Femur (tissue), 1 donor: ENCODE data around the gene GGTLC3.
"Not testable (repeated sequence)": the region's sequence is repeated elsewhere in the genome, so short reads cannot be mapped to it uniquely, and the experiment has no call there.

ENCODE experiments used
- DNase-seq: peaks from one replicate; pipeline ENCODE4 v3.0.0-alpha.2; 2017

The GGTLC3 gene

DNA sequence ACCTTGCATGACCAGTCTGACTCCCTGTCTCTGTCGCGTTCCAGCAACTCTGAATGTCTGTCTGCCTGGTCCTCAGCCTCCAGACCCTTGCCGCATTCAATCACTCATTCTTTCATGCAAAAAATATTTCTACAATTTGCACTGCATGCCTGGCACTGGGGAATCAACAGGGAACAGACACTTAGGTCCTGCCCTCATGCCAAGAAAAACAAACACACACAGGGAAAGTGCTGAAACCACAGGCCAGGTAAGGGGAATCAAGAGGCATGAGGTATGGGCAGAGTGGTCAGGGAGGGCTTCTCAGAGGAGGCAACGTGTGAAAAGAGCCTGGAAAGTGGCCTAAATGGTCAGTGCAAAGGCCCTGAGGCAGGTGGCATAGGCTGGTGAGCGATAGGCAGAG is at the start of gene GGTLC3:
Gene GGTLC3, minus strand, starts transcription at position 101 of the 400 bp plus-strand sequence. CDS start 264 bp downstream, outside the sequence.
- DNase-seq: not testable (repeated sequence)

DNA sequence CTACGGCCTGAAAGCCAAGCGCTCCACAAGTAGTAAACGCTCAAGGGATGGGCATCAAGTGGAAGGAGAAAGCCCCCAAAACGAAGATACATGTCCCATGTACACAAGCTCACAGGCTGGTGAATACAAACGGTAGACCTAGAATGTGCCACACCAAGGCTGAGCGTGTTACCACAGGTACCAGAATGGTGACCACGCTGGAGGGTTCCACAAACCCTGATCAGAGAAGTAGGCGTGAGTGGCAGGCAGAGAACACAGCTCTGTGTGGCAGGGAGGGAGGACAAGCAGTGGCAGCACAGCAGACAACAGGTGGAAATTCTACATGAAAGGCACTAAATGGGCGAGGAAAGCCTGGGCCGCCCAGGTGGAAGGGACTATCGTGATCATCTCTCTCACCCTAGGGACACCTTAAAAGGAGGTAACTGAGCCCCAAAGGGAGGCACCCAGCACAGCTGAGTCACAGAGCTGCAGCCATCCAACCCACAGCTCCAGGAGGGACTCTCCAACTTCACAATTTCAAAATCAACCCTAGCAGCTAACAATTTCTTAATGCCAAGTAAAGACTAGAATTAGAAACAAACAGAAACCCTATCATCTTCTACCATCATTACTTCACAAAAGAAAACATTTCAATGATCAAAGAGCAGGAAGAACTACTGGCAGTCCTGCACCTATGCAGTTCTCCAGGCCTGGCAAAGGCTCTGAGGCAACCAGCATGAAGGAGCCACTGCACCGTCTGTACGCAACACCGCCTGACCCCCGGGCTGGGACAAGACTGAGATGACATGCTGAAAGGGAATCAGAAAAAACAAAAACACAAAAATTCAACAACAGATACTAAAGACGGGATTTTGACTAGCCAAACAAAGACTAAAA is 42.4 kb upstream of the GGTLC3 start:
- DNase-seq: not testable (repeated sequence)

DNA sequence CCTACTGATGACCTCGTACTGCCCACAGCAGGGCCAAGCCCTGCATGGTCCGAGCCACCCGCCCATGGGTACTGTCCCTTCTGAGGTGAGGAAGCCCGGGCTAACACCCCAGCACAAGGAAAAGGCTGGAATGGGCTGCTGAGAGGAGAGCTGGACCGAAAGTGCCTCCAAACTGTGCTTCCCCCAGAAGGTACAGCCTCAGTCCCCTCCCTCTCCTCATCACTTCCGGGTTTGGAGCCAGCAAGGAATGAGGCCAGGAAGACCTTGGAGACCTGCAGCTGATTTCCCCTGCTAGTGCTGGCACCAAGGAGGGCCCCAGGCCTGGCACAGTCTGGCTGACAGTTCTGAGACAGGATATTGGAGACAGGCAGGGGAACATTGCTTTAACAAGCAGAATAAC is 41.0 kb upstream of the GGTLC3 start:
- not testable (repeated sequence) for DNase-seq

DNA sequence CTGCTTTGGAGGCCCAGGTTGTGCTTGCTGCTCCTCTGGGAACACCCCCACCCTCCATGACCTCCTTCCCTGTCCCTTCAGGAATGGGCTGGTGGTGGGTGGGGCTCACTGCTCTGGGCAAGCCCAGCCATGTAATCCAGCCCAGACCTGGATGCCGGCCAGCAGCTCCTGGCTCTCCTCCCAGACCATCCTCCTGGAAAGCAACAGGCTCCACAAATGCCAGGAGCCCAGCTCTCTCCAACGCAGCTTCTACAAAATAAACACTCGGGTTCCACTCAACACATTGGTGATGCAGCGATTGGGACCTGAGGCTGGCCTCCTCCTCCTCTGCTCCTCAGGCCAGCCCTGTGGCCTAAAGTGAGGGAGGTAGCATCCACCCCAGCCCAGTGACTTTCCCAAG is 40.6 kb upstream of the GGTLC3 start:
- not testable (repeated sequence) for DNase-seq

DNA sequence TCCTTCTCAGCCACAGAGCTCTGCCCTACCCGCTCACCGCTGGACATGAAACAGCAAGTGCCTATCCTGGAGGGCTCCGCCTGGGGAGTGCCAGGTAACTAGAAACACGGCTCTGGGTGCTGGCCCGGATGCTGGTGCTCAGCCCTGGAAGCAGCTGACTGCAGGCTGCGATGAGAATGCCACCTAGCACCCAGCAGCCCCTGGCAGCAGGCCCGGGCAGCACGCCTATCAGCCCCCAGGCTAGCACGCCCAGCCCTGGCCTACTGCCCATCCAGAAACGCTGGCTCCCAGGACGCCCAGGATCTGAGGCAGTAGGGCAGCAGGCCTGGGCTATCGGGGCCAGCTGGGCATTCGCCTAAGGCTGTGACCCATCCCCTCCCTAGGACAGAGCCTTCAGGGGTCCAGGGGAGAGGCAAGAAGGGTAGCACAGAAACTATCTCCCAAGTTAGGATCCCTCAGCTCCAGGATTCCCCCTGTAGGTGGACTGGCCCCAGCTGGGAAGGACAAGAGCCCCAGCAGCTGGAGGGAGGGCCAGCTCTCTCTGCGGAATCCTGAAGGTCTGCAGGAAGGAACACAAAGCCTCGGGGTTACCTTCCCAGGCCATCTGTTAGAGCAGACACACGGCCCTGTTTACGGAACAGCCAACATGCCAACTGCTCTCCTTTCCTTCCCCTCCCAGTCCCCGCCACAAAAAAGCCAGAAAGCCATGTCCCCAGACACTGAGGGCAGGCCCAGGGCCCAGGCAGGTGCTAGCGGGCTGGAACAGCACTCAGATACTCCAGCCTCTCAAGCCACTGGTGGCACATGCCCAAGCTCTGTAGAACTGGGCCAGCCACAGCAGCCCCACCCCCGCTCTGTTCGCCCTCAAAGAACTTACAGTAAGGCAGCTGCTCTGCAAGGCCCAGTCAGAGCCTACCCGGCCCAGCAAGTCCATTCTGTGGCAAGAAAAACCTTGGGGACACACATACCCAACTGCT is 36.6 kb upstream of the GGTLC3 start:
- not testable (repeated sequence) for DNase-seq

DNA sequence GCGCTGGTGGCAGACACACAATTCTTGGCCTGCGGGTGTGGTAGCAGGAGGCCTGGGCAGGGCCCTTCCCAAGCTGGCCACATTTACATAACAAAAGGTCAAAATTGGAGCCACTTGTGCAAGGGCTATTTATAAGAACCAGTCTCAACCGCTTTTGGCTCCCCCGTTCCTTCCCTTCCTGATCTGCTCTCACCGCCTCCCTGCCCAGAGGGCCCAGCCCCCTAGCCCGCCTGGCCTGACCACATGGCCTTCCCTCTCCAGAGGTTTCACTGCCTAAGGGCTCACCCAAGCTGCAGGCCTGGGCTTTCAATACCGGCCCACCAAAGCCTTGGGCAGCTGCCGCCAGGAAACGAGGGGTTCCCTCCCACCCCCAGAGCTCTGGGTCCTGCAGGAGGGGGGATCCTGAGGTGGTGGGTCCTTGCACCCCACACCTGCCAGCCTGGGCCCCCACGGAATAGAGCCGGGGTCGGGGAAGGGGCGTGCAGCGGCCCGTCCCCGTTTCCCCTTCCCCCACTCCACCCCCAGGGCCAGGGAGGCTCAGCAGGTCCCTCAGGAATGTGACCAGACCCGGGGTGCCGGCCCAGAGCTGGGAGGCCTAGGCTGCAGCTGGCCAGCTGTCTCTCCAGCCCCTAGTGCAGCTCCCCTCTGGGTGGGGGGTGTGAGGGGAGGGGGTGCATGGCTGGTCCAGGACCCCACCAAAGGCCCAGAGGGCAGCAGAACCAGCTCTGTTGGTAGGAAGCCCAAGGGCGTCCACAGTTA is 35.1 kb upstream of the GGTLC3 start:
- not testable (repeated sequence) for DNase-seq

DNA sequence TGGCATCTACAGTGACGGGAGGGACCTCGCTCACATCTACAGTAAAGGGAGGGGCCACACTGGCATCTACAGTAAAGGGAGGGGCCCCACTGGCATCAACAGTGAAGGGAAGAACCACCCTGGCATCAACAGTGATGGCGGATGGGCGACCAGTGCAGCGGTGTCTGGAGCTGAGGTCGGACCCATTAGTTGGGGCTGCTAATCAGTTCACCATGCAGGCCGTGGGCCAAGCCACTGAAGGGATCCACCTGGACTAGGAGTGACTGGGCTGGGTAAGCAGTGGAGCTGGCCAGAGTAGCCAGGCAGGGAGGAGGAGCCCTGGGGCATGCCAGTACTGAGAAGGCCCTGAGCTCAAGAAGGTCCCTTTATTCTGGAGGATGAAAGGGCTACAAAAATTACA is 33.1 kb upstream of the GGTLC3 start:
- DNase-seq: not testable (repeated sequence)

DNA sequence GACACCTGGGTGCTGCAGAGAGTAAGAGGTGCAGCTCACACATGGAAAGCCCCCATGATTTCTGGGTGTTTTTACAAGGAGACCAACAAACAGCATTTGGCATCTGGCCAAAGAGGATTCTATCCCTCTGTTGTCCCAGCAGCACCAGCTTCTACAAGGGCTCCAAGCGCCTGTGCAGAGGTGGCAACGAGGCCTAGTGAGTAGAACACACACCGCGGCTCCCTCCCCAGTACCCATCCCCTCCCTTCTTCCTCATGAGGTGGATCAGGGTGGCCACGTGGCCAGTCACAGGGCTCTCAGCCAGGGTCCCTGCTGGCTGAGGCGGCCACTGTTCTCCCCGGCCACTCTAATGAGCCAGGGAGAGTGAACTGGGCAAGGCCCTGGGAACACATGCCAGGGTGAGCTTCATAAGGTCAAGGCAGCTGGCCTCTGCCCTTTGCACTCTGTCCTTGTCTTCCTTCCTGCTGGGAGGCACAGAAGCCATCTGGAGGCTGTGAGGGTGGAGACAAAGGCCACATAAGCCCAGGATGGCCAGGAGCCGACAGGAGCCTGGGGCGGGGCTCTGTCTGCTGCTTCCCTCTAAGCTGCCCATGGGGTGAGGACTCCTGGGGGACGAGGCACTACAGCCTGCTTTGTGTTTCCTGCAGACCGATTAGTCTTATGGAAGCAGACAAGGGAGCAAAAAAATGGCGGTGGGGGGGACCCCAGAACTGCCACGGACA is 31.7 kb upstream of the GGTLC3 start:
- DNase-seq: not testable (repeated sequence)

DNA sequence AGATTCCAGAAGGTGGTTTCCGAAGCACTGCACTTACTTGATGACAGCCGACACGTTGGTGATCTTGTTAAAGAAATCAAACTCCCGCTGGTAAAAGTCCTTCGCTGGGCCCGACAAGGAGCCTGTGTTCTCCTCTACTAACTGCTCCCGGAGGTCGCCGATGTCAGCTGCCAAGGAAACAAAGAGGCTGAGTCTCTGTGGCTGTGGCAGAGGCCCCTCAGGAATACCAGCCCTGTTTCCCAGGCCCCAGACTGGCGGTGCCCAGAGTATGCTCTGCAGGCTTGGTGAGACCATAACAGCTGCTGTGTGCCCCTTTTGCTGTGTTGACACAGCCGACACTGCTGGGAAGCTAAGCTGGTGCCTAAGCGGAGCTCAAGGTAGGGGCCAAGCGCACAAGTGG is 26.7 kb upstream of the GGTLC3 start:
- not testable (repeated sequence) for DNase-seq

DNA sequence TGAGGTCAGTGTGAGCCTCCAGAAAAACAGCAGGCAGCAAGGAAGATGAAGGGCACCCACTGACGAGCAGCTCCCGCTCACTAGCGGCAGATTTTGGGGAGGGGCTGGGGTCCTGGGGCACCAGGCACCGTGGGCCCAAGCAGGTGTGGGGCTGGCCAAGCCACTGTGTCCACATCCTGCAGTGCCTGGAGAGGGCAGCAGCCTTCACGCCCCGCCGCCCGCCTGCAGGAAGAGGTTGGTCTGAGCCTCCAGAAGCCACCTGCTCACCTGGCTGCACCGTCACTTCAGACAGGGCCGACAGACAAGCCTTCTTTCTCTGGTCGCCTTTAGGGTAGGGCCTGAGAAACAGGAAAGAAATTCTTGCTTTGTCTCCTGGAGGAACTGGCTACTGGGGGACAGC is 25.4 kb upstream of the GGTLC3 start:
- not testable (repeated sequence) for DNase-seq

DNA sequence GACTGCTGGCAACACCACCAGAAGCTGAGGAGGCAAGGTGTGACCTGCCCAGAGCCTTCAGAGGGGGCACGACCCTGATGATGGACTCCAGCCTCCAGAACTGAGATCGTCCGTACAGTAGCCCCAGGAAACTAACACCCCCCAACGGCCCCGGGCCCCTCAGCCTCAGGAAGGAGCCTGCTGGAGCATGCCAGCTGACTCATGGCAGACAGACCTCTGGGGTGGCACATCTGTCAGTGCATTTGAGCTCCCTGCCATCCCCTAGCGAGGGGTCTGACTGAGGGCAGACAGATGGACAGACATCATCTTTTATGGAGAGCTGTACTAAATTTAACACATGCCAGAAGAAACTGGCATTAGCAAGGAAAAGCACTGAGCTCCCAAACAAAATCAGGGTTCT is 22.0 kb upstream of the GGTLC3 start:
- not testable (repeated sequence) for DNase-seq

DNA sequence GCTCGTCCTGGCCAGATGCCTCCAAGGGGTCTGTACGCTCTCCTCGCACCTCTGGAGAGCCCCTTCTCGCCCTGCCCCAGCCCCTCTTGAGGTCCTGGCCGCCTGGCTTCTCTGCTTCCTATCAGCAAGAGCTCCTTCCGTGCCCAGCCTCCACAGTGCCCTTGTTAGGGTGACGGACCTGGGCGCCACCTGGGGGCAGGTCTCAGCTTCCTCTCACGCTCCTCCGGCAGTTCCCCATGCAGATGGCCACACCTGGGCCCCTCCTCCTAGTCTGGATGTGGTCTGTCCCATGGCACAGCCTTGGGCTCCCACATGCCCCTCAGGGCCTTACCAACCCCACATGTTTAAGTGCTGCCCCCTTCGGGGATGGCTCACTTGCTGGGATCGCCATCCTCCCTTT is 16.4 kb upstream of the GGTLC3 start:
- not testable (repeated sequence) for DNase-seq

DNA sequence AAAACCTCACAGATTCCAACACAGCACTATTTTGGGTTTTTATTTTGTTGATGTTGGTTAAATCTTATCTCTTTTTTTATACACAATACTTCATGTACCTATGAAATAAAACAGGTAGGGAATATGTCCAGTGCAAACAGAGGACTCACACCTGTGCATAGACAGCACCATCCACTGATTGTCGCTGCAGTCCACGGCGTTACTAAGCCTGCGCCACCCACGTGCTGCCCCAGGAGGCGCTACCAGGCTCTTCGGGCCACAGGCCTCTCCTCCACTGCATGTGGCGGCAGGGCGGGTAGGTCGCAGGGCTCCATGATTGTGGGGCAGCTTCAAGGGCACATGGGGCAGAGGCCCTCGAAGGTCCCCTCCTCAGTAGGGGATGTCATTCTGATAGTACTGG is 15.7 kb upstream of the GGTLC3 start:
- not testable (repeated sequence) for DNase-seq

DNA sequence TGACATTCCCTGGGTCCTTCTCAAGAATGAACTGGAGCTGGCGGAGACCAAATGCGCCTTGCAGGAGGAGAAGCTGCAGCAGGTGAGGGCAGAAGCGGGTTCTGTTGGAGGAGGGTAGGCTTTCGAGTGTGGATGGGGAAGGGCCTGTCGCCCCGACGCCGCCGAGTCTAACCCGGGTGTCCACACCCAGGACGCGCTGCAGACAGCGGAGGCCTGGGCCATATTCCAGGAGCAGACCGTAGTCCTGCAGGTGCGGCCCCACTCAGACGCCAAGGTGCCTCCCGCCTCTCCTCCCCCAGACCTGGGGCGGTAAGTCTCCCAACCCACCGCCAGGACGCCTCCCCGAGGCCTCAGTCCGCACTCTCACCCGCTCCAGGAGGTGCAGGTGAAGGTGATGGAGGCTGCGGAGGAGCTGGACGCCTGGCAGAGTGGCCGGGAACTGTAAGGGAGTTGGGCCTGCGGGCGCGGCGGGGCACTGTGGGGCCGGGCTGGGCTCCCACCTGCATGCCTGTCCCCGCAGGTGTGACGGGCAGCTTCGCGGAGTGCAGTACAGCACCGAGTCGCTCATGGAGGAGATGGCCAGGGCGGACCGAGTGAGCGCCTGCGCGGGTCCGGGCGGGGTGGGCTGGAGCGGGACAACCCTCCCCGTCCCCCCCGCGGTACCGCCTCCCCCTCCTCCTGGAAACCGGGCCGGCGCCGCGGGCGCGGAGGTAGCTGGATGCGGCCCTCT is 11.6 kb upstream of the GGTLC3 start:
- not testable (repeated sequence) for DNase-seq

DNA sequence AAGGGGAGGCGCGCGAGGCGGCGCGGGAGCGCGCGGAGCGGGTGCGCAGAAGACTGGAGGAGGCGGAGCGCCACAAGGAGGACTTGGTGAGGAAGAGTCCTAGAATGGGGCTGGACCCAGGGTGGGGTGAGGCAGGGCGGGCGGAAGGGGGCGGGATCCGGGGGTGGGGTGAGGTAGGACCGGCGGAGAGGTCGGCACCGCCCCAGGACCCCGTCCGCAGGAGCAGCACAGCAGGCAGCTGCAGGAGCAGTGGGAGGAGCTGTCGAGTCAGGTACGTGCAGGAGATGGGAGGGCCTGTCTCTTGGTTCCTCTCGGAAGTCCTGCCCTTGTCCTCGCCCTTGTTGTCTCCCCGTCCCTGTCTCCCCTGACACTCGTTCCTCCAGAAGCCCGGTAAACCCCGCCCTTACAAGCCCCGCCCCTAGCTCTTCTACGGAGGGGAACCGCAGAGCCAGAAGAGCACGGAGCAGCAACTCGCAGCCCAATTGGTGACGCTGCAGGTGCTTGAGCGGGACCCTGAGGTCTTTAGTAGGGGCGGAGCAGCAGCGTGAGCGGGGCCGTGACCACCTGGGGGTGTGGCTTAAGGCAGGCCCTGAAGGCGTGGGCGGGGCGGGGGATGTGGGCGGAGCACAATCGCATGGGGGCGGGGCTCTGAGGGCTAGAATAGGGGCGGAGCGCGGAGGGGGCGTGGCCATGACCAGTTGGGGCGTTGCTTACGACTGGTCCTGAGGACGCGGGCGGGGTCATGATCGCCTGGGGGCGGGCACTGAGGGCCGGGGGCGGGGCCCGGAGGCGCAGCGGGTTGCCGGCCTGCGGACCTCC is 10.8 kb upstream of the GGTLC3 start:
- peak; percentile 82 for DNase-seq

DNA sequence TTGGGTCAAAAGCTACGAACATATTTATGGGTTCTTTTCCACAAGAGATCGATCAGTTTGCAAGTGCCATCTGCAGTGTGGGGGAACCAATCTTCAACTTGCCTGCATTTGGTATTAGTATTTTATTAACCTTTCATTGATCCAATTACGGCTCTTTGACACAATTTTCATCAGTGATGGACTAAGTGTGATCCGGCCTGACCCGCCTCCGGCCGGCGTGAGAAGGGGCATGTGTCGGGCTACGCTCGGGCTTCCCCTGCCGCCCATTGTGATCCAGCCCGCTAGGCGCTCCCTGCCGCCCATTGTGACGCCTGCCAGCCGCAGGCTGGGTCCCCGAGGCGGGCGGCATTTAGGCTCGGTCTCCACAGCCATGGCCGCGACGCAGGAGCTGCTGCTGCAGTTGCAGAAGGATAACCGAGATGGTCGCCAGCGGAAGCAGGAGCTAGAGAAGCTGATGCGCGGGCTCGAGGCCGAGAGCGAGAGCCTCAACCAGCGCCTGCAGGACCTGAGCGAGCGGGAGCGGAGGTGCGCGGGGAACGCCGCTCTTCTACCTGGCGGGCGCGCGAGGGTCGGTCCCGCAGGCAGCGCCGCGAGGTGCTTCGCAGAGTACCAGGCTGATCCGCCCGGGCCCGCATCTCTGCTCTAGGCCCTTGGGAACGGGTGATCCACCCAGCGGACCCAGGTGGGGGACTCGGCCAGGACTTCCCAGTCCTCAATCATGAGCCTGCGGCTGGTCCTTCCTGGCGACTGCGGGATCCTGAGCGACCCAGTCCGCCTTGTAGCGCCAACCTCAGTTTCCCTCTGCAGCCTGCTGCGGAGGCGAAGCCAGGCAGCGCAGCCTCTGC is 10.0 kb upstream of the GGTLC3 start, which contains the start of gene TMEM191B:
Gene TMEM191B, plus strand, starts transcription at position 51 of the 845 bp plus-strand sequence. Its CDS starts 179 bp downstream, at position 230.
- not testable (repeated sequence) for DNase-seq

DNA sequence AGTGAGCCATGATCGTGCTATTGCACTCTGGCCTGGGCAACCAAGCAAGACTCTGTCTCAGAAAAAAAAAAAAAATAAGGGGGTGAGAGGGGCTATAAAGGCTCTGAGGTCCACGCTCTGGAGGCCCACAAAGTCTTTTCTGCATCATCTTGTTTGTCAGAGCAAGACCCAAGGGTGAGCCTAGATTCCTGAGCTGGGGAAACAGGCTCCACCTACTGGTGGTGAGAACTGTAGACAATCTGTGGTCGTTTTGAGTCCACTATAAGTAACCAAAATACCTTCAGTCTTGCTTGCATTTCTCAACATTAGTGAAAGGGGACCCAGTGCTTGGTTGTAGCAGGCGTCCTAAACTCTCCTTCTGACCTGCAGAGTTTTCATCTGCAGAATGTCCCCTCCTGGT is 5.4 kb upstream of the GGTLC3 start:
- DNase-seq: not testable (repeated sequence)

DNA sequence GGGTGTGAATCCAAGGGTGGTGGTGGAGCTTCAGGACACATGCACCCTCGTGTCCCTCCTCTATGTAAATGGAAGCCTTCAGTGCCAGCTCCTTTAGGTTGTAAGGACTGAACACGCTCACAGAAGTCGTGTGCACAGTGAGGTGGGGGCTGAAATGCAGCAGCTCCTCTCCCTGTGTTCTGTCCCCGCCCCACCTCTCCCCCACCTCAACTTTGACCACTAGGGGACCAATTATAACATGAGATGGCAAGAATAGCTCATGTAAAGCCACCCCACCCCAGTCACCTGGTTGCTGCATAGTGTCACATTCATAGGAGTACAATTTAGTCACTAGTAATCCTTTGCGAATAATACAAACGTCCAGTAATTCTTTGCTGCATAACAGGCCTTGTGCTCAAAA is 4.8 kb upstream of the GGTLC3 start:
- not testable (repeated sequence) for DNase-seq

DNA sequence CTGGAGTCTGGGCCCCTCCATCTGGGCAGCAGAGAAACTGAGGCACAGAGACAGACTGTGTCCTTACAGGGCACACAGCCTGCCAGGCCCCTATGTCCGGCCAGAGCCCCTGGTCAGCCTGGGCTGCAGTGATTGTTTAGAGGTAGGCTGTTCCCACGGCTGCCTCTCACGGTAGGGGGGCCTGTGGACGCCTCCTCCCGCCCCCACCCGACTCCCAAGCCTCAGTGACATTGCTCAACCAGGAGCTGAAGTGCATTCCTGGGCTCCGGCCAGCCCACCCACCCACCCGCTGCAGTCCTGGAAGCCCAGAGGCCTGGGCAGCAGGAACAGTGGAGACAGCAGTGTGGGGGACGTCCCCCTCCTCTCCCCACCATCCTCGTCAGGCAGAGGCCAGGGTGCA is 4.5 kb downstream of the GGTLC3 start:
- DNase-seq: not testable (repeated sequence)
